WERI-Rb-1 (cell line): ENCODE data around the gene SIAH1.
"Not testable (repeated sequence)": the region's sequence is repeated elsewhere in the genome, so short reads cannot be mapped to it uniquely, and the experiment has no call there.

Experiments used
- DNase-seq: peaks from one replicate; pipeline ENCODE4 v3.0.0-alpha.2; 2020
- H3K27ac ChIP-seq: fragments of 250-450 bp; sonication (Bioruptor Pico); 2 replicates; pipeline ENCODE4 v1.5.1; 2020; ENCODE audit warnings: mild to moderate bottlenecking, moderate library complexity
- H3K27me3 ChIP-seq: fragments of 250-450 bp; sonication (Bioruptor Pico); 2 replicates; pipeline ENCODE4 v1.5.1; 2021; ENCODE audit warnings: mild to moderate bottlenecking, low read depth, moderate library complexity; ENCODE audit not compliant: insufficient read depth, severe bottlenecking
- H3K36me3 ChIP-seq: fragments of 250-450 bp; sonication (Bioruptor Pico); 2 replicates; pipeline ENCODE4 v1.5.1; 2020; ENCODE audit warnings: mild to moderate bottlenecking, moderate library complexity
- H3K4me3 ChIP-seq: 2 replicates; pipeline ENCODE4 v1.5.1; 2011; ENCODE audit warnings: low read depth, mild to moderate bottlenecking, control low read depth, low read length
- H3K9me3 ChIP-seq: fragments of 250-450 bp; sonication (Bioruptor Pico); 2 replicates; pipeline ENCODE4 v1.5.1; 2021; ENCODE audit warnings: mild to moderate bottlenecking, moderate library complexity; ENCODE audit not compliant: severe bottlenecking
- TF ChIP-seq, protein P1 (sequence below): IDR thresholded peaks from 2 replicates; pipeline ENCODE4 v1.5.1; 2011; ENCODE audit warnings: low read depth, mild to moderate bottlenecking, control low read depth, inconsistent platforms, low read length

The SIAH1 gene

GRCh38 chr16:48430890-48431289 lies 45.7 kb upstream of the SIAH1 start:
- Histone ChIP-seq H3K27ac (no peak overlapping the region), H3K9me3 (no peaks in the 10 kb centered on the region), H3K27me3 (no peaks in the 10 kb centered on the region), H3K4me3 (no peak overlapping the region), H3K36me3 (no peaks in the 10 kb centered on the region)
- no peak for DNase-seq
- TF ChIP-seq, protein P1, sequence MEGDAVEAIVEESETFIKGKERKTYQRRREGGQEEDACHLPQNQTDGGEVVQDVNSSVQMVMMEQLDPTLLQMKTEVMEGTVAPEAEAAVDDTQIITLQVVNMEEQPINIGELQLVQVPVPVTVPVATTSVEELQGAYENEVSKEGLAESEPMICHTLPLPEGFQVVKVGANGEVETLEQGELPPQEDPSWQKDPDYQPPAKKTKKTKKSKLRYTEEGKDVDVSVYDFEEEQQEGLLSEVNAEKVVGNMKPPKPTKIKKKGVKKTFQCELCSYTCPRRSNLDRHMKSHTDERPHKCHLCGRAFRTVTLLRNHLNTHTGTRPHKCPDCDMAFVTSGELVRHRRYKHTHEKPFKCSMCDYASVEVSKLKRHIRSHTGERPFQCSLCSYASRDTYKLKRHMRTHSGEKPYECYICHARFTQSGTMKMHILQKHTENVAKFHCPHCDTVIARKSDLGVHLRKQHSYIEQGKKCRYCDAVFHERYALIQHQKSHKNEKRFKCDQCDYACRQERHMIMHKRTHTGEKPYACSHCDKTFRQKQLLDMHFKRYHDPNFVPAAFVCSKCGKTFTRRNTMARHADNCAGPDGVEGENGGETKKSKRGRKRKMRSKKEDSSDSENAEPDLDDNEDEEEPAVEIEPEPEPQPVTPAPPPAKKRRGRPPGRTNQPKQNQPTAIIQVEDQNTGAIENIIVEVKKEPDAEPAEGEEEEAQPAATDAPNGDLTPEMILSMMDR, result no peak

- TF ChIP-seq, protein P1, result no peak
- no peaks in the 10 kb centered on the region for H3K9me3 ChIP-seq
- H3K27me3 ChIP-seq, result no peaks in the 10 kb centered on the region
- no peaks in the 10 kb centered on the region for H3K36me3 ChIP-seq
- H3K4me3 ChIP-seq, result no peak overlapping the region
- no peak for DNase-seq
- H3K27ac ChIP-seq, result no peak overlapping the region
These were observed 41.3 kb upstream of the SIAH1 start for GRCh38 chr16:48426244-48427141.

- TF ChIP-seq, protein P1, result no peak
- no peaks in the 10 kb centered on the region for H3K27me3 ChIP-seq
- no peak for DNase-seq
- H3K4me3 ChIP-seq, result no peak overlapping the region
- no peaks in the 10 kb centered on the region for H3K36me3 ChIP-seq
- H3K9me3 ChIP-seq, result no peaks in the 10 kb centered on the region
- H3K27ac ChIP-seq, result no peak overlapping the region
These were observed 37.3 kb upstream of the SIAH1 start for GRCh38 chr16:48422537-48422936.

DNA sequence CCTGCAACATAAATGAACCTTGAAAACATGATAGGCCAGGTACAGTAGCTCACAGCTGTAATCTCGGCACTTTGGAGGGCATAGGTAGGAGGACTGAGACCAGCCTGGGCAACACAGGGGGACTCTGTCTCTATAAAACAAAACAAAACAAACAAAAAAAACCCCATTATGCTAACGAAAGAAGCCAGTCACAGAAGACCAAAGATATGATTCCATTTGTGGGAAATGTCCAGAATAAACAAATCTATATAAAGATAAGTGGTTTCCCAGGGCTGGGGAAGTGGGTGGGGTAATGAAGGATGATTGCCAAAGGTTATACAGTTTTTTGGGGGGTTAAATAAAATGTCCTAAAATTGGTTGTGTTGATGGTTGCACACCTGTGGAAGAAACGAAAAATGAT lies 36.5 kb upstream of the SIAH1 start:
- Histone ChIP-seq H3K4me3 (no peak overlapping the region), H3K27me3 (no peaks in the 10 kb centered on the region), H3K9me3 (no peaks in the 10 kb centered on the region), H3K27ac (no peak overlapping the region), H3K36me3 (no peaks in the 10 kb centered on the region)
- no peak for DNase-seq
- TF ChIP-seq, protein P1, result no peak

GRCh38 chr16:48420437-48420836 lies 35.2 kb upstream of the SIAH1 start:
- Histone ChIP-seq H3K27ac (no peak overlapping the region), H3K36me3 (no peaks in the 10 kb centered on the region), H3K9me3 (no peaks in the 10 kb centered on the region), H3K27me3 (no peaks in the 10 kb centered on the region), H3K4me3 (no peak overlapping the region)
- TF ChIP-seq, protein P1, result no peak
- DNase-seq, result no peak

GRCh38 chr16:48416617-48417016 lies 31.4 kb upstream of the SIAH1 start:
- H3K9me3 ChIP-seq, H3K27ac ChIP-seq, H3K27me3 ChIP-seq, H3K4me3 ChIP-seq, DNase-seq, H3K36me3 ChIP-seq: not testable (repeated sequence)
